ENCODE data around the gene POLDIP3.
"Not testable (repeated sequence)": the region's sequence is repeated elsewhere in the genome, so short reads cannot be mapped to it uniquely, and the experiment has no call there.

Gene POLDIP3

DNA sequence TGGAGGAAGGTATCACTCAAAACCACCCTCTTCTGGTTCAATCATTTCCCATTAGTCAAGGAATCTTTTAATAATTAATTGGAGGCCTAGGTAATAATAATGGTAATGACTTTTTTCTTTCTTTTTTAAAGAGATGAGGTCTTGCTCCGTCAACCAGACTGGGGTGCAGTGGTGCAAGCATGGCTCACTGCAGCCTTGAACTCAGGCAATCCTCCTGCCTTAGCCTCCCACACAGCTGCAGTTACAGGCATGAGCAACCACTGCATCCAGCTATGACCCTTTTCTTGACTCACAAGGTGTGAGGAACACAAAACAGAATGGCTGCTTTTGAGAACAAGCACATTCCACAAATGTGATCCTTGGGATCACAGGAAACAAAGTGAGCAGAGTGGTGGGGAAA is 3.6 kb downstream of the POLDIP3 start:
- H3K4me3 ChIP-seq (ENCODE audit: low read depth, low read length) = no peak overlapping the region
- ChIA-PET CTCF (interaction anchor here (1.0 to 1.8 kb wide), 4 partner anchors 10 to 15 kb away, joined by 3 to 5 read pairs (median 4); no protein-coding TSS in a partner anchor), POLR2A (no interaction called here)
- TF ChIP-seq CTCF (IDR thresholded peaks at IDR 0.05; ENCODE audit: insufficient read depth, low read length, missing control alignments) = no peak
- DNase-seq (ENCODE audit: low read depth, low spot score) = no peak

DNA sequence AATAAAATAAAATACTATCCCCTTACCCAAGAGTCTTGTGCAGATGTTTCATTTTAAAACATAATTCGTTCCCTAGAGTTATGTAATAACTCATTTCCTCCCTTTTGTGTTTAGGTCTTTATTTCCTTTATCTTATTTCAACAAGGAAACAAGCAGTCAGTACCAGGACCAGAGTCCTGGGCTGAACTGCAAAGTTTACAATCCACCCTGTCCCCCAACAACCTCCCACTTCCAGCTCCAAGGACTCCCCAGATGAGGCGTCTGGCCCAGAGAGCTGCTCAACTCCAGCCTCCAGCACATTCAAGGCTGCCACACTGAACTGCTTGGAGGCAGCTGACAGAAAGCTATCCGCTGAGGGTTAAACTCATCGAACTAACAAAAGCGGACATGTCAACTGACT is 4.5 kb downstream of the POLDIP3 start:
- H3K4me3 ChIP-seq (ENCODE audit: low read depth, low read length) = no peak overlapping the region
- DNase-seq (ENCODE audit: low read depth, low spot score) = no peak
- POLR2A ChIA-PET = no interaction called here
- TF ChIP-seq CTCF (IDR thresholded peaks at IDR 0.05; ENCODE audit: insufficient read depth, low read length, missing control alignments) = no peak
- CTCF ChIA-PET = interaction anchor here (1.0 to 1.3 kb wide), 2 partner anchors 11 to 12 kb away, joined by 3 read pairs; no protein-coding TSS in a partner anchor

DNA sequence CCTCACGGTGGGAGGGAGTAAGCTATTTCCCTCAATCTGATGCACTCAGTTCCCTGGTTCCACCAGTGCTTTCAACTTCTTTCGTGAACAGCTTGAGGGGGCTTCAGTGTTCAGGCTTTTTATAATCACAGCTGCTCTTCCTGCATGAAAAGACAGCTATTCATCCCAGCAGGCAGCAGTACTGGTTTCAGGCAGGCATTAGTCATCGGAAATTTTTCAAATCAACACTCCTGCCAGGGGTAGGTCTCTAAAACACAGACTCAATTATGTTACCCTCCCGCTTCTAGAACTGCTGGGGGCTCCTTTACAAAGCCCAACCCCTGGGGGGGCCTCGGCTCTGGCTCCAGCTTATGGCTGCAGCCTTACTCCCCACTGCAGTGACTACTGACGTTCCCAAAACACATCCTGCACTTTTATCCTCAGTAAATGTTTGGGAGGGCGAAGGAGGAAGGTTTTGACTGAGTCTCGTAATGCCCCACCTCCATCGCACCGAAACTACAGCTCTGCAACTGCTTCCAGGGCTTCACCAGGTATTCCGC is 5.8 kb downstream of the POLDIP3 start:
- H3K4me3 ChIP-seq (ENCODE audit: low read depth, low read length) = peak overlapping the region; percentile 30
- no peak for DNase-seq (ENCODE audit: low read depth, low spot score)
- ChIA-PET POLR2A (no interaction called here), CTCF (interaction anchor here (0.6 kb wide), 1 partner anchor 12 kb away, joined by 3 read pairs; no protein-coding TSS in a partner anchor)
- no peak for TF ChIP-seq CTCF (IDR thresholded peaks at IDR 0.05; ENCODE audit: insufficient read depth, low read length, missing control alignments)

DNA sequence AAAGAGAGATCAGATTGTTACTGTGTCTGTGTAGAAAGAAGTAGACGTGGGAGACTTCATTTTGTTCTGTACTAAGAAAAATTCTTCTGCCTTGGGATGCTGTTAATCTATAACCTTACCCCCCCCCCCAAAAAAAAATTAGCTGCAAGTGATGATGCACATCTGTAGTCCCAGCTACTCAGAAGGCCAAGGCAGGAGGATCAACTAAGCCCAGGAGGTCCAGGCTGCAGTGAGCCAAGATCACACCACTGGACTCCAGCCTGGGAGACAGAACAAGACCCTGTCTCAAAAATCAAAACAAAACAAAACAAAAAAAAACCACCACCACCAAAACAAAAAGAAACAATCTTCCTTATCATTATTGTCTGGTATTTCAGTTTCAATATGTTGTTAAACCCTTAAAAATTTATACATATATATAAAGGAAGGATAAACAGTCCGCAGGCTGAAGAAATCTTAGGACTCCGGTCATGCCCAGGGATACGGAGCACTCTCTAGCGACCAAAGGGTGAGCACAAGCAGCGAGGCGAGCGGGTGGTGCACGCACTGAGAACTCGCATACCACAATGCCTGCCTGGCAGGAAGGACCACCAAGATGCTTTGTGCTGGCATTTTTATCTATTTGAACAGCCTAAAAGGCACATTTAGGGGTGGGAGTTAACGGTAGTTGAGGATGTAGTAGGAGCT is 6.4 kb downstream of the POLDIP3 start:
- ChIA-PET CTCF (no interaction called here), POLR2A (no interaction called here)
- no peak for DNase-seq (ENCODE audit: low read depth, low spot score)
- peak overlapping the region; percentile 16 for H3K4me3 ChIP-seq (ENCODE audit: low read depth, low read length)
- TF ChIP-seq CTCF (IDR thresholded peaks at IDR 0.05; ENCODE audit: insufficient read depth, low read length, missing control alignments) = no peak

DNA sequence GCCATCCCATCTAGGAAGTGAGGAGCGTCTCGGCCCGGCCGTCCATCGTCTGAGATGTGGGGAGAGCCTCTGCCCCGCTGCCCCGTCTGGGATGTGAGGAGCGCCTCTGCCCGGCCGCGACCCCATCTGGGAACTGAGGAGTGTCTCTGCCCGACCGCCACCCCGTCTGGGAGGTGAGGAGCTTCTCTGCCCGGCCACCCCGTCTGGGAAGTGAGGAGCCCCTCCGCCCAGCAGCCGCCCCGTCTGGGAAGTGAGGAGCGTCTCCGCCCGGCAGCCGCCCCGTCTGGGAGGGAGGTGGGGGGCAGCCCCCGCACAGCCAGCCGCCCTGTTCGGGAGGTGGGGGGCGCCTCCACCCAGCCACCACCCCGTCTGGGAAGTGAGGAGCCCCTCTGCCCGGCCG is 7.0 kb downstream of the POLDIP3 start:
- POLR2A ChIA-PET; DNase-seq (ENCODE audit: low read depth, low spot score); CTCF ChIA-PET; H3K4me3 ChIP-seq (ENCODE audit: low read depth, low read length): not testable (repeated sequence)

GRCh38 chr22:42604403-42604802 is 10.3 kb downstream of the POLDIP3 start:
- no peak for TF ChIP-seq CTCF (IDR thresholded peaks at IDR 0.05; ENCODE audit: insufficient read depth, low read length, missing control alignments)
- ChIA-PET CTCF (no interaction called here), POLR2A (no interaction called here)
- no peak for DNase-seq (ENCODE audit: low read depth, low spot score)
- no peak overlapping the region for H3K4me3 ChIP-seq (ENCODE audit: low read depth, low read length)

DNA sequence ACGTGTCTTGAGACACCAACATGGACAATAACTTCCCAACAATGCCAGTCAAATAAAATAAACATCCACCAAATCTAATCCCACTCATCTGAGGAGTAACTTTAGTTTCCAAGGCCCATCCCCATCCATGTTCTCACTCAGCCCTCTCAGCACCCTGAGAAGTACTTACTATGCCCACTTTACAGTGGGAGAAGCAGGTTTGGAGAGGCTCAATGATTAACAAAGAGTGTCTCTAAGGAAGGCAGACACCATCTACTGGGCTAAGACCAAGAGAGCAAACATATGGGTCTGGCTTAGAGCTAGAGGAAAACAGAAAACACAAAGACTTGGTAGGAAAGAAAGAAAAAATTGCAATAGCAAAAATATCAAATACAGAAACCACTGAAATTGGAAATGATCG is 11.3 kb downstream of the POLDIP3 start:
- no peak overlapping the region for H3K4me3 ChIP-seq (ENCODE audit: low read depth, low read length)
- POLR2A ChIA-PET = no interaction called here
- CTCF ChIA-PET = interaction anchor here (1.1 kb wide), 1 partner anchor 430 kb away, joined by 3 read pairs; no protein-coding TSS in a partner anchor
- DNase-seq (ENCODE audit: low read depth, low spot score) = no peak
- TF ChIP-seq CTCF (IDR thresholded peaks at IDR 0.05; ENCODE audit: insufficient read depth, low read length, missing control alignments) = no peak
